Coronary artery (tissue), 2 donors: ENCODE data around the gene CALHM2.
"Not testable (repeated sequence)": the region's sequence is repeated elsewhere in the genome, so short reads cannot be mapped to it uniquely, and the experiment has no call there.

Experiments
- DNase-seq: peaks from one replicate; pipeline ENCODE4 v3.0.0-alpha.2; 2017; ENCODE audit warnings: low spot score
- H3K27ac ChIP-seq, 2 donors: fragments of 200-600 bp; sonication (generic); one replicate each; pipeline ENCODE4 v1.5.1; 2016 to 2019
- H3K4me3 ChIP-seq: fragments of 200-600 bp; sonication (generic); 2 replicates; pipeline ENCODE4 v1.5.1; 2016; ENCODE audit warnings: mild to moderate bottlenecking, moderate library complexity
- CTCF ChIP-seq: fragments of 200-600 bp; sonication (generic); IDR thresholded peaks from one replicate; pipeline ENCODE4 v1.5.1; 2019; ENCODE audit warnings: antibody characterized with exemption

CALHM2 gene

DNA sequence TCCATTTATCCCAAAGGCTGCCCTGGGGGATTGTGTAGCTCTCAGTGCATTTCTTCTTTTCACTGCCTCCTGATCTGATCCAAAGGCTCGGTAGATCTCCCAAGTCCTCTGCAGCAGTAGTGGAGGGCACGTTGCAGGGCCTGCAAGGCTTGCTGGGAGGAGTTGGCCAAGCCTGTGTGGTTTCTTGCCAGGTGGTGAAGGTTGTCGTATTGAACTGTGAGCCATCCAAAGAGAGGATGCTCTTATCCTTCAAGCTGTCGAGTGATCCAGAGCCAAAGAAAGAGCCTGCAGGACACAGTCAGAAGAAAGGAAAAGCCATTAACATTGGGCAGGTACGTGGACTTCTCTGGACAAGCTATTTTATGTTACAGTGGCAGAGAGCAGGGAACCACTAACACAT is 34.6 kb downstream of the CALHM2 start:
- Histone ChIP-seq H3K4me3 (no peak overlapping the region), H3K27ac (no peak overlapping the region)
- no peak for TF ChIP-seq CTCF
- no peak for DNase-seq

DNA sequence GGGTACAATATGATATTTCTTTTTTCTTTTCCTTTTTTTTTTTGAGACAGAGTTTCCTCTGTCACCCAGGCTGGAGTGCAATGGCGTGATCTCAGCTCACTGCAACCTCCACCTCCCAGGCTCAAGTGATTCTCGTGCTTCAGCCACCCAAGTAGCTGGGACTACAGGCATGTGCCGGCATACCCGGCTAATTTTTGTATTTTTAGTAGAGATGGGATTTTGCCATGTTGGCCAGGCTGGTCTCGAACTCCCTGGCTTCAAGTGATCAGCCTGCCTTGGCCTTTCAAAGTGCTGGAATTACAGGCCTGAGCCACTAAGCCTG is 35.1 kb downstream of the CALHM2 start:
- not testable (repeated sequence) for H3K27ac ChIP-seq, H3K4me3 ChIP-seq, DNase-seq

DNA sequence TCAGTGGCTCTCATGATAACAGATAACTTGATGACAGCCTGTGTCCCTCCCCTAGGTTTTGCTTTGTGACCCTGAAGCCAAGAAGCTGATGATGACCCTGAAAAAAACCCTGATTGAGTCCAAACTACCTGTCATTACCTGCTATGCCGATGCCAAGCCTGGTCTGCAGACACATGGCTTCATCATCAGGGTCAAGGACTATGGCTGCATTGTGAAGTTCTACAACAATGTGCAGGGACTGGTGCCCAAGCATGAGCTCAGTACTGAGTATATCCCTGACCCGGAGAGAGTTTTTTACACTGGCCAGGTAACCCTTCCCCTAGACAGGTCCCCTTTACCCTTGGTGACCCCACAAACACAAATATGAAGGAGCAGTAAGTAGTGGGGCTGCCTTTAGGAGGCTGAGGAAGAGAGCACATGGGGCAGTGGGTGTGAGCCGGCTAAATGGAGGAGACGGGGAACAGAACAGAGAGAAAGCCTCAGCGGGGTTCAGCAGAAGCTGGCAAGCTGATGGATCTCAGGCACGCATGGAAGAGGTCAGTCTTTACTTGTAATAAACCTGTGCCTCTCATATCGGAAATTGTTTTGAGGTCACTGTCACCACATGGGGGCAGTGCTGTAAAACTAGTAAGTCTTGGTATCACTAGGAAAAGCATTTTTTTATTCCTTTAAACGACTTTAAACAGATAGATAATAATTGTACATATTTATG is 35.6 kb downstream of the CALHM2 start:
- peak; percentile 75 for TF ChIP-seq CTCF
- Histone ChIP-seq H3K27ac (no peak overlapping the region), H3K4me3 (no peak overlapping the region)
- no peak for DNase-seq

DNA sequence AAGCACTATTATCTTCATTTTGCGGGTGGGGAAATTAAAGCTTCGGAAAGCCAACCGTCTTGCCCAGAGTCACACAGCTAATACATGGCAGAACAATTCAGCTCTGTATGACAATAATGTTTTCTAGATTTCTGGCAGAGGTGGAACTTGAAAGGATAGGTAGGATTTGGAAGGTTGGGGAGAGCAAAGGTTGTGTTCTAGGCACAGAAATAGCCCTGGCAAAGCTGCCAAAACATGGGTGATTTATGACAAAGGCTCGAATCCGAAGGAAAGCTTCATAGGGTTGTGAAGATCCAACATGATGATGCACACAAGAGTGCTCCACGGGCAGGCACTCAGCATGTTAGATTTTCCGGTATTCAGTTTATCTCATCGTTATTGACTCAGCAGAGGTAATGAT is 36.6 kb downstream of the CALHM2 start:
- TF ChIP-seq CTCF, result no peak
- Histone ChIP-seq H3K4me3 (no peak overlapping the region), H3K27ac (no peak overlapping the region)
- DNase-seq, result no peak

DNA sequence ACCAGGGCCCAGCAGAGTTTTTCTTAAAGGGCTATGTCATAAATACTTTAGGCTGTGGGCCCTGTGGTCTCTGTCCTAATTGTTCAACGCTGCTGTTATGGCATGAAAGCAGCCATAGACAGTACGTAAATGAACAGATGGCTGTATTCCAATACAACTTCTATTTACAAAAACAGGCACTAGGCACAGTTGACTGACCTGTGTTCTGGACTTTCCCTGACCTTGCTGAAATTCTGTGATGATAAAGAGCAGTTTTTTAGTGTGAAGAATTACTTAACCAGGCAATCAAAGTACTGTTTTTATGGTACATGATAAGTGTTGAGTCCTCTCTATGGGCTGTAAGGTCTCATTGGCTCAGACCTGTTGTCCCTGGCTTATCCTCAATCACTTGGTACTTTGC is 38.6 kb downstream of the CALHM2 start:
- H3K27ac ChIP-seq, result no peak overlapping the region
- no peak for TF ChIP-seq CTCF
- DNase-seq, result no peak
- no peak overlapping the region for H3K4me3 ChIP-seq

DNA sequence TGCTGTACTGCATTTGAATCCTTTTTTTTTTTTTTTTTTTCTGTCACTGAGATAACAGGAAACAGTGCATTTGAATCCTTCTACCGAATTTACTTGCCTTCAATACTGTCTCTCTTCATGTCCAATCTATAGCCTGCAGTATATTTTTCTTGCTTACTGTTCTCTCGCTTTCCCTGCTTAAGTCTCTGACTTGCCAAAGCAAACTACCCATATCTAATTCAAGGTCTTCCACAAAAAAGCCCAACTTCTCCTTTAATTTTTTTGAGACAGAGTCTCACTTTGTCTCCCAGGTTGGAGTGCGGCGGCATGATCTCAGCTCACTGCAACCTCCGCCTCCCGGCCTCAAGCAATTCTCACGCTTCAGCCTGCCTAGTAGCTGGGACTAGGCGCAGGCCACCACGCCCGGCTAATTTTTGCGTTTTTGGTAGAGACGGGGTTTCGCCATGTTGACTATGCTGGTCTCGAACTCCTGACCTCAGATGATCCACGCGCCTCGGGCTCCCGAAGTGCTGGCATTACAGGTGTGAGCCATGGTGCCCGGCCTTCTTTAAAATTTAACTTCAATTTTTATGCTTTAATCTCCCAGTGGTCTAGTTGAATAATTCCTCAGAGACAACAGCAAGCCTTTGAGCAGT is 54.9 kb downstream of the CALHM2 start:
- Histone ChIP-seq H3K27ac (no peak overlapping the region), H3K4me3 (peak overlapping the region; percentile 82)
- no peak for DNase-seq
- TF ChIP-seq CTCF, result no peak

DNA sequence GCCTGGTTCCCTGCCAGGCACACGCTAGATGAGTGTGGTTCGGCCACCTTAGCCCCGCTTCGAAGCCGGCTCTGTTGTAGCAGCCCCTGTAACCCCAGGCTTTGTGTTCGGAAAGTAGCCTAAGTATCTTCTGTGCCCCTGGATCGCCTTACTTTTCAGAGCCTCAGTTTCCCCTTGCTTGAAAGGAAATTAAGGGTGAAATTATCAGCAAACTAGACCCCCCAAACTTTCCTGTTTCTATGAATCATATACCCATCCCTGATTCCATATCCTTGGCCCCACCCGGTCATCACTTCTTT is 55.4 kb downstream of the CALHM2 start:
- peak overlapping the region in 1 of 2 donors; percentile 82 for H3K27ac ChIP-seq
- DNase-seq, result no peak
- TF ChIP-seq CTCF, result no peak
- peak overlapping the region; percentile 82 for H3K4me3 ChIP-seq
